ENCODE results near the gene NBAS.

The NBAS gene

GRCh38 chr2:15287447-15288184, 273.5 kb downstream of the NBAS start:
- peaks cover 69% of the 10 kb centered on the region for H3K36me3 ChIP-seq
- H3K9me3 ChIP-seq, result no peaks in the 10 kb centered on the region
- H3K4me3 ChIP-seq, result no peak overlapping the region
- H3K4me1 ChIP-seq, result no peaks in the 10 kb centered on the region
- no peaks in the 10 kb centered on the region for H3K27me3 ChIP-seq
- H3K9ac ChIP-seq, result no peak overlapping the region
- H4K20me1 ChIP-seq, result no peaks in the 10 kb centered on the region
- no peak overlapping the region for H3K27ac ChIP-seq
- TF ChIP-seq Cebpa-rat (IDR thresholded peaks at IDR 0.05), result no peak
- H3K4me2 ChIP-seq, result no peak overlapping the region

DNA sequence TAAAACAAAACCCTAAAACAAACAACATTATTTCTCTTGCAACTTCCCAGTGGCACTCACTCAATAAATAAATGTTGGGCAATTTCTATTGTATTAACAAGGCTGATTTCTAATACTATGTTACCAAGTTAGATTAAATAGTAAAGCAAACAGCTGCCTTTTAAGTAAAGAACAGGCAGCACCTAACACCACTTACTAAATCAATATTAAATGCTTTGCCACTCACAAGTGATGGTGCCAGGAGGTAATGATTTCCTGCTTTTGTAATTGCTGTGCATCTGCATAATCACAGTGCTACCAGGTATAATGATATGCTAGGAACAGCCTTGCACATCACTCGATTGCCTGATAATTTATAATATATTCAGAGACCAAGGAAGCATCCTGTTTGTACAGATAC, 276.5 kb downstream of the NBAS start:
- Histone ChIP-seq H3K27me3 (no peaks in the 10 kb centered on the region), H3K9me3 (no peaks in the 10 kb centered on the region), H3K4me1 (no peaks in the 10 kb centered on the region), H3K36me3 (peaks cover 60% of the 10 kb centered on the region), H3K27ac (no peak overlapping the region), H3K9ac (no peak overlapping the region), H4K20me1 (no peaks in the 10 kb centered on the region), H3K4me2 (no peak overlapping the region), H3K4me3 (no peak overlapping the region)
- TF ChIP-seq Cebpa-rat (IDR thresholded peaks at IDR 0.05), result no peak

- Histone ChIP-seq H4K20me1 (no peaks in the 10 kb centered on the region), H3K4me2 (no peak overlapping the region), H3K9me3 (no peaks in the 10 kb centered on the region), H3K4me1 (peaks cover 12% of the 10 kb centered on the region), H3K36me3 (peaks cover 35% of the 10 kb centered on the region), H3K4me3 (no peak overlapping the region), H3K9ac (no peak overlapping the region), H3K27ac (no peak overlapping the region), H3K27me3 (no peaks in the 10 kb centered on the region)
- TF ChIP-seq Cebpa-rat (IDR thresholded peaks at IDR 0.05), result no peak
Observed at GRCh38 chr2:15281681-15282080, 279.5 kb downstream of the NBAS start.

- no peak for TF ChIP-seq Cebpa-rat (IDR thresholded peaks at IDR 0.05)
- Histone ChIP-seq H3K9ac (no peak overlapping the region), H3K27ac (no peak overlapping the region), H3K4me3 (no peak overlapping the region), H3K4me1 (peaks cover 15% of the 10 kb centered on the region), H3K4me2 (no peak overlapping the region), H3K27me3 (no peaks in the 10 kb centered on the region), H4K20me1 (no peaks in the 10 kb centered on the region), H3K36me3 (peaks cover 41% of the 10 kb centered on the region), H3K9me3 (no peaks in the 10 kb centered on the region)
Observed at GRCh38 chr2:15279201-15279876, 281.8 kb downstream of the NBAS start.

DNA sequence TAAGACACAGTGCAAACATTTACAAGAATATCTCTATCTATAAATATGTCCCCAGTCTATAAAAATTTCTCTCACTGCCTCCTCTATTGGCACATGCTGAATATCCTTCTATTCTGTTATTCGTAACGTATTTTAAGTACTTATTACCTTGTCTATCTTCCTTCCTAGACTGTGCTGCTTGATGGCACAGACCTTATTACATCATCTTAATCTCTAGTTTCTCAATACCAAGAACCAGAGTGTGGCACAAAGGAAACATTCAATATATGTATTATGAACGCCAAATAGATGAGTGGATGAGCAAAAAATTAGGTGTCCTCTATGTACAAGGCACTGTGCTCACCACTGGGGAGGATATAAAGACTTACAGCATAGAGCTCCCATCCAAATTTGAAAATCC, 282.8 kb downstream of the NBAS start:
- Histone ChIP-seq H3K4me2 (no peak overlapping the region), H4K20me1 (no peaks in the 10 kb centered on the region), H3K9me3 (no peaks in the 10 kb centered on the region), H3K9ac (no peak overlapping the region), H3K4me3 (no peak overlapping the region), H3K4me1 (peaks cover 15% of the 10 kb centered on the region), H3K27ac (no peak overlapping the region), H3K36me3 (peaks cover 36% of the 10 kb centered on the region), H3K27me3 (no peaks in the 10 kb centered on the region)
- no peak for TF ChIP-seq Cebpa-rat (IDR thresholded peaks at IDR 0.05)

GRCh38 chr2:15275346-15275745, 285.8 kb downstream of the NBAS start:
- TF ChIP-seq Cebpa-rat (IDR thresholded peaks at IDR 0.05), result no peak
- H3K4me3 ChIP-seq, result no peak overlapping the region
- peaks cover 15% of the 10 kb centered on the region for H3K4me1 ChIP-seq
- no peak overlapping the region for H3K27ac ChIP-seq
- no peaks in the 10 kb centered on the region for H3K27me3 ChIP-seq
- no peaks in the 10 kb centered on the region for H3K9me3 ChIP-seq
- H3K4me2 ChIP-seq, result no peak overlapping the region
- no peak overlapping the region for H3K9ac ChIP-seq
- H3K36me3 ChIP-seq, result peaks cover 29% of the 10 kb centered on the region
- H4K20me1 ChIP-seq, result no peaks in the 10 kb centered on the region

DNA sequence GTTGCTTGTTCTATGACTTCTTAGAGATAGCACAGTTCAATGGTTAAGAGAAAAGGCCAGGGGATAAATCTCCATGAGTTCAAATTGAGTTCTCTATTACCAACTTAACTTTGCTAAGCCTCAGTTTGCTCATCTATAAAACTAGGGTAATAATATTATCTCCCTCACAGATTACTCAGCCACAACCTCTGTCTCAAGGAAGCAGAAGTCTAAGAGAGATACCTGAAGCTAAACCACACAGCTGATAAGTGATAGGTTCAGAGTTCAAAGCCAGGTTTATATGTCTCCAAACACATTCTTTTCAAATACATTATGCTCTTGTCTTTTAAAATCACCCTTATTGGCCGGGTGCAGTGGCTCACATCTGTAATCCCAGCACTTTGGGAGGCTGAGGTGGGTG, 287.7 kb downstream of the NBAS start:
- Histone ChIP-seq H3K9ac (no peak overlapping the region), H3K27ac (no peak overlapping the region), H3K4me2 (no peak overlapping the region), H3K4me3 (no peak overlapping the region), H4K20me1 (no peaks in the 10 kb centered on the region), H3K27me3 (no peaks in the 10 kb centered on the region), H3K36me3 (peaks cover 29% of the 10 kb centered on the region), H3K9me3 (no peaks in the 10 kb centered on the region), H3K4me1 (peaks cover 15% of the 10 kb centered on the region)
- no peak for TF ChIP-seq Cebpa-rat (IDR thresholded peaks at IDR 0.05)

GRCh38 chr2:15272942-15273341, 288.2 kb downstream of the NBAS start:
- H3K4me2 ChIP-seq, result no peak overlapping the region
- H3K9ac ChIP-seq, result no peak overlapping the region
- TF ChIP-seq Cebpa-rat (IDR thresholded peaks at IDR 0.05), result no peak
- H3K27me3 ChIP-seq, result no peaks in the 10 kb centered on the region
- peaks cover 15% of the 10 kb centered on the region for H3K4me1 ChIP-seq
- H3K36me3 ChIP-seq, result peaks cover 29% of the 10 kb centered on the region
- no peaks in the 10 kb centered on the region for H4K20me1 ChIP-seq
- H3K27ac ChIP-seq, result no peak overlapping the region
- H3K9me3 ChIP-seq, result no peaks in the 10 kb centered on the region
- H3K4me3 ChIP-seq, result no peak overlapping the region

- no peak for TF ChIP-seq Cebpa-rat (IDR thresholded peaks at IDR 0.05)
- H3K27ac ChIP-seq, result no peak overlapping the region
- no peaks in the 10 kb centered on the region for H3K9me3 ChIP-seq
- no peaks in the 10 kb centered on the region for H4K20me1 ChIP-seq
- no peak overlapping the region for H3K4me3 ChIP-seq
- no peaks in the 10 kb centered on the region for H3K27me3 ChIP-seq
- peaks cover 29% of the 10 kb centered on the region for H3K36me3 ChIP-seq
- peaks cover 6% of the 10 kb centered on the region for H3K4me1 ChIP-seq
- H3K9ac ChIP-seq, result no peak overlapping the region
- H3K4me2 ChIP-seq, result no peak overlapping the region
Observed at GRCh38 chr2:15271941-15272542, 289.1 kb downstream of the NBAS start.

- H3K27ac ChIP-seq, result no peak overlapping the region
- no peak overlapping the region for H3K9ac ChIP-seq
- H4K20me1 ChIP-seq, result no peaks in the 10 kb centered on the region
- no peaks in the 10 kb centered on the region for H3K9me3 ChIP-seq
- no peaks in the 10 kb centered on the region for H3K4me1 ChIP-seq
- peaks cover 25% of the 10 kb centered on the region for H3K36me3 ChIP-seq
- no peak overlapping the region for H3K4me3 ChIP-seq
- H3K27me3 ChIP-seq, result no peaks in the 10 kb centered on the region
- TF ChIP-seq Cebpa-rat (IDR thresholded peaks at IDR 0.05), result no peak
- H3K4me2 ChIP-seq, result no peak overlapping the region
Observed at GRCh38 chr2:15271276-15271675, 289.9 kb downstream of the NBAS start.
